ENCODE measurements around the gene PROB1.
A peak's percentile ranks its signal among the peaks of the same experiment; 100 is the strongest.

DNA sequence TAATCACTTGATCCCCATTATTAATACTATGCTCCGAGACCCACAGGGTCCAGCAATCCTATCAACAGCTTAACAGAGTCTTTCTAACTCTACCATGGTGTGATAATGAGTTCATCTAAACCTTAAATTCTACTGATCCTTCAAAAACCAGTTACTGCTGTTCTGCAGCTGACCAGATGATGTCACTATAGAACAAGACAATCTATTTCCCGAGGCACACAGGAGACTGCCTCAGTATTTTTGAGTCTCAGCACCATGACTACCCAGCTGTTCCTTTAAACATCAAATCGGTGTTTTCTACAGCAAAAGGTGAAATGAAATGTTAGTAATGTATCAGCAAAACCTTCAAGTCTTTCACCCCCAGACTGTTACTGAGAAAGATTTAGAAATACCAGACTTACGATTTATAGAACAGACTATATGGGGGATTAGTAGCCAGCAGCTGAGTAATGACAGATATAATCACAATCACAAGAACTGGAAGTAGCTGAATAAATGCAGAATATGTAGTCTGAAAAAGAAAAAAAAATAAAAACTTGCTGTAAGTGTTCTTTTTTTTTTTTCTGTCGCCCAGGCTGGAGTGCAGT, 27.5 kb upstream of the PROB1 start:
- TF ChIP-seq CTCF (IDR thresholded peaks at IDR 0.05) = peak; percentile 87
- TF ChIP-seq SIN3A (IDR thresholded peaks at IDR 0.05; ENCODE audit: borderline replicate concordance, insufficient read depth, low read depth, low read length) = no peak
- TF ChIP-seq POLR2AphosphoS5 (IDR thresholded peaks at IDR 0.05; ENCODE audit: low read depth, low read length) = no peak
